Measurements from ENCODE around the gene PANK4.

DNA sequence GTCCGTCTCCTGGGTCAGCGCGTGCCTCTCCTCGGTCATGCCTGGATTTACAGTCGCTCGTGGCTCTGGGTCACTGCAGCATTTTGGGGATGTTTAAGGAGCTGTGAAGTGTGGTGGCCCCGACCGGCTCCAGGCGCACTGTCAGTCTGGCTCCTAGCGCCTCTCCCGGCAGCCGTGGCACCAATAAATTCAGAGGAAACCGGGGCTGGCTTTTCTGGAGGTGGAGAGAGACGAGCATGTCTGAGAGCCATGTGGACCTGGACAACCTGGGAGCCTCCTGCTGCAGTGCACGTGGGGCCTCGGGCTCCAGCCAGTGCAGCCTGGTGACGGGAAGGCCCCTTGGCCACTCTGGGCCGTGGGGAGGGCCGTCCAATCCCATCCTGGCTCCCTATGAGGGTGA is 33.2 kb downstream of the PANK4 start:
- no peak for TF ChIP-seq CTCF (optimal IDR thresholded peaks at IDR 0.05 in 1 of 3, IDR thresholded peaks at IDR 0.05 in 1 of 3, conservative IDR thresholded peaks at IDR 0.05 in 1 of 3; ENCODE audit: extremely low read depth in 1 of 3, insufficient read depth in 2 of 3, low read length in 3 of 3)
- TF ChIP-seq EZH2 (IDR thresholded peaks at IDR 0.05; ENCODE audit: low read length): no peak

All from keratinocyte (primary cell).